Body of pancreas (tissue), 4 donors: ENCODE data around the gene PPME1.

Experiments
- POLR2A ChIP-seq, 3 donors: fragments of 450-650 bp; IDR thresholded peaks; one replicate each; pipeline ENCODE4 v1.6.1; 2016; ENCODE audit warnings: antibody characterized with exemption in 3 of 3, mild to moderate bottlenecking in 2 of 3
- TF ChIP-seq, protein P1 (sequence below), 7 experiments: fragments of 450-650 bp in 4 of 7; fragments of 200-600 bp in 3 of 7; sonication (generic) in 3 of 7; IDR thresholded peaks; one replicate each; pipeline ENCODE4 v1.5.1; 2016 to 2019; ENCODE audit warnings: antibody characterized with exemption in 7 of 7

- TF ChIP-seq, protein P1, sequence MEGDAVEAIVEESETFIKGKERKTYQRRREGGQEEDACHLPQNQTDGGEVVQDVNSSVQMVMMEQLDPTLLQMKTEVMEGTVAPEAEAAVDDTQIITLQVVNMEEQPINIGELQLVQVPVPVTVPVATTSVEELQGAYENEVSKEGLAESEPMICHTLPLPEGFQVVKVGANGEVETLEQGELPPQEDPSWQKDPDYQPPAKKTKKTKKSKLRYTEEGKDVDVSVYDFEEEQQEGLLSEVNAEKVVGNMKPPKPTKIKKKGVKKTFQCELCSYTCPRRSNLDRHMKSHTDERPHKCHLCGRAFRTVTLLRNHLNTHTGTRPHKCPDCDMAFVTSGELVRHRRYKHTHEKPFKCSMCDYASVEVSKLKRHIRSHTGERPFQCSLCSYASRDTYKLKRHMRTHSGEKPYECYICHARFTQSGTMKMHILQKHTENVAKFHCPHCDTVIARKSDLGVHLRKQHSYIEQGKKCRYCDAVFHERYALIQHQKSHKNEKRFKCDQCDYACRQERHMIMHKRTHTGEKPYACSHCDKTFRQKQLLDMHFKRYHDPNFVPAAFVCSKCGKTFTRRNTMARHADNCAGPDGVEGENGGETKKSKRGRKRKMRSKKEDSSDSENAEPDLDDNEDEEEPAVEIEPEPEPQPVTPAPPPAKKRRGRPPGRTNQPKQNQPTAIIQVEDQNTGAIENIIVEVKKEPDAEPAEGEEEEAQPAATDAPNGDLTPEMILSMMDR (IDR thresholded peaks at IDR 0.05), result no peak
- no peak for TF ChIP-seq POLR2A (IDR thresholded peaks at IDR 0.05)
Measured at GRCh38 chr11:74278721-74279161, 107.7 kb downstream of the PPME1 start.
